Measurements from ENCODE around the gene CYP4F11. TPM values are rescaled to one million over a fixed set of nuclear protein-coding genes. Genes with fewer than 3 reads are reported as not detected.
"Not testable (repeated sequence)": the region's sequence is repeated elsewhere in the genome, so short reads cannot be mapped to it uniquely, and the experiment has no call there.

The CYP4F11 gene
- total RNA-seq, 1 donor from 2014 or later: not detected

- H3K4me3 ChIP-seq (ENCODE audit: low read depth, low read length): no peak overlapping the region
- TF ChIP-seq CTCF (conservative IDR thresholded peaks at IDR 0.05; ENCODE audit: low read depth, low read length): no peak
- DNase-seq (ENCODE audit: low read depth): no peak
Measured at GRCh38 chr19:15911599-15912235, 22.6 kb downstream of the CYP4F11 start.

- H3K4me3 ChIP-seq (ENCODE audit: low read depth, low read length): no peak overlapping the region
- TF ChIP-seq CTCF (conservative IDR thresholded peaks at IDR 0.05; ENCODE audit: low read depth, low read length): no peak
- no peak for DNase-seq (ENCODE audit: low read depth)
Measured at GRCh38 chr19:15905026-15905425, 29.3 kb downstream of the CYP4F11 start.

GRCh38 chr19:15902898-15903297, 31.4 kb downstream of the CYP4F11 start:
- H3K4me3 ChIP-seq (ENCODE audit: low read depth, low read length); DNase-seq (ENCODE audit: low read depth): not testable (repeated sequence)

GRCh38 chr19:15902254-15902653, 32.1 kb downstream of the CYP4F11 start:
- no peak for TF ChIP-seq CTCF (conservative IDR thresholded peaks at IDR 0.05; ENCODE audit: low read depth, low read length)
- no peak overlapping the region for H3K4me3 ChIP-seq (ENCODE audit: low read depth, low read length)
- no peak for DNase-seq (ENCODE audit: low read depth)

GRCh38 chr19:15900504-15900903, 33.8 kb downstream of the CYP4F11 start:
- H3K4me3 ChIP-seq (ENCODE audit: low read depth, low read length): no peak overlapping the region
- no peak for DNase-seq (ENCODE audit: low read depth)
- TF ChIP-seq CTCF (conservative IDR thresholded peaks at IDR 0.05; ENCODE audit: low read depth, low read length): no peak

- H3K4me3 ChIP-seq (ENCODE audit: low read depth, low read length); DNase-seq (ENCODE audit: low read depth): not testable (repeated sequence)
Measured at GRCh38 chr19:15900032-15900431, 34.3 kb downstream of the CYP4F11 start.

GRCh38 chr19:15899561-15899960, 34.8 kb downstream of the CYP4F11 start:
- not testable (repeated sequence) for H3K4me3 ChIP-seq (ENCODE audit: low read depth, low read length); DNase-seq (ENCODE audit: low read depth)

- no peak for TF ChIP-seq CTCF (conservative IDR thresholded peaks at IDR 0.05; ENCODE audit: low read depth, low read length)
- no peak for DNase-seq (ENCODE audit: low read depth)
- no peak within 1 kb of the TSS for H3K4me3 ChIP-seq (ENCODE audit: low read depth, low read length)
Measured at GRCh38 chr19:15897738-15898276, 36.5 kb downstream of the CYP4F11 start, which contains the start of gene CYP4F2. CYP4F2 (minus strand) TSS chr19:15898074; CDS start chr19:15897611, 463 bp downstream.

Data from epithelial cell of proximal tubule (primary cell).